HCT116 (cell line): ENCODE results near the gene STARD3. TPM values are rescaled to one million over a fixed set of nuclear protein-coding genes. Genes with fewer than 3 reads are reported as not detected.

Experiments used
- ATAC-seq: fragments of 200-7000 bp; cut with Tn5 transposase; 2 replicates; pipeline ENCODE4 v1.9.1; 2020; ENCODE audit warnings: mild to moderate bottlenecking, moderate library complexity
- BruUV-seq: library from RNA; stranded (reverse); fragments of 400-500 nt; replicated peaks from 2 replicates; lab custom pipeline; 2021; lab: Mats Ljungman, UMichigan
- CTCF ChIA-PET: fragments of 300-600 bp; sonication (Branson Sonifier 250); formaldehyde crosslinking; loops from one replicate; lab custom pipeline; 2021; ENCODE audit warnings: antibody characterized with exemption; lab: Charles Lee
- POLR2A ChIA-PET: fragments of 300-600, 350-600 bp; sonication (Branson Sonifier 250); formaldehyde crosslinking; loops from one replicate; lab custom pipeline; 2021; ENCODE audit warnings: antibody characterized with exemption; lab: Charles Lee
- RAD21 ChIA-PET, 2 experiments: fragments of 300-600 bp; sonication (Branson Sonifier 250); formaldehyde crosslinking; loops; one replicate each; lab custom pipeline; 2023; ENCODE audit warnings: low total read pairs in 2 of 2; ENCODE audit not compliant: uncharacterized antibody in 2 of 2, unreplicated experiment in 2 of 2, low non-redundant PET in 1 of 2; lab: Charles Lee
- DNase-seq: peaks from one replicate; pipeline ENCODE4 v3.0.0-alpha.2; 2010; ENCODE audit warnings: low read depth, low spot score
- H2AFZ ChIP-seq: fragments of 200-600 bp; shearing (Covaris generic), sonication (generic); 2 replicates; pipeline ENCODE4 v1.6.1; 2017; ENCODE audit warnings: low read depth, mixed run types, mixed read lengths, antibody characterized with exemption, low read length; ENCODE audit not compliant: poor library complexity, severe bottlenecking
- H3K27ac ChIP-seq: 2 replicates; pipeline ENCODE4 v1.5.1; 2012; ENCODE audit warnings: low read depth, low read length
- H3K27me3 ChIP-seq: fragments of 200-600 bp; sonication (generic); 2 replicates; pipeline ENCODE4 v1.6.1; 2016; ENCODE audit warnings: mixed run types, low read length, mixed read lengths; ENCODE audit not compliant: insufficient read depth
- H3K36me3 ChIP-seq, 2 experiments: fragments of 200-500 bp in 1 of 2; fragments of 200-600 bp in 1 of 2; sonication (Bioruptor generic) in 1 of 2; sonication (generic) in 1 of 2; 2 replicates each; pipeline versions ENCODE4 v1.5.1 to v1.6.1; 2014 to 2016; ENCODE audit warnings: low read length in 2 of 2, inconsistent platforms in 1 of 2, mixed read lengths in 1 of 2, mixed run types in 1 of 2; ENCODE audit not compliant: insufficient read depth in 2 of 2, control insufficient read depth in 1 of 2
- H3K4me1 ChIP-seq, 2 experiments: fragments of 200-600 bp in 1 of 2; sonication (generic) in 1 of 2; 2 replicates each; pipeline versions ENCODE4 v1.5.1 to v1.6.1; 2012 to 2017; ENCODE audit warnings: low read length in 2 of 2, inconsistent platforms in 1 of 2, mild to moderate bottlenecking in 1 of 2, mixed read lengths in 1 of 2, mixed run types in 1 of 2, moderate library complexity in 1 of 2; ENCODE audit not compliant: insufficient read depth in 2 of 2, control insufficient read depth in 1 of 2
- H3K4me2 ChIP-seq: fragments of 200-600 bp; sonication (generic); 2 replicates; pipeline ENCODE4 v1.6.1; 2017; ENCODE audit warnings: mixed run types, low read length, mixed read lengths
- H3K4me3 ChIP-seq, 2 experiments: fragments of 200-600 bp in 1 of 2; sonication (generic) in 1 of 2; replicated peaks in 1 of 2; 2 replicates each; pipeline ENCODE4 v1.5.1; 2011 to 2016; ENCODE audit warnings: low read length in 2 of 2, control low read depth in 1 of 2, low read depth in 1 of 2, mild to moderate bottlenecking in 1 of 2, mixed read lengths in 1 of 2, mixed run types in 1 of 2
- H3K79me2 ChIP-seq: fragments of 200-600 bp; sonication (generic); 2 replicates; pipeline ENCODE4 v1.6.1; 2017; ENCODE audit warnings: mild to moderate bottlenecking, mixed run types, low read length, moderate library complexity, mixed read lengths; ENCODE audit not compliant: insufficient read depth
- H3K9ac ChIP-seq: fragments of 200-600 bp; sonication (generic); 2 replicates; pipeline ENCODE4 v1.6.1; 2016; ENCODE audit warnings: low read length, mixed read lengths
- H3K9me2 ChIP-seq: fragments of 200-600 bp; sonication (generic), shearing (Covaris generic); 2 replicates; pipeline ENCODE4 v1.6.1; 2017; ENCODE audit warnings: mixed run types, mild to moderate bottlenecking, moderate library complexity; ENCODE audit not compliant: insufficient read depth
- H3K9me3 ChIP-seq, 2 experiments: fragments of 200-500 bp in 1 of 2; fragments of 200-600 bp in 1 of 2; sonication (Bioruptor generic) in 1 of 2; sonication (generic) in 1 of 2; 2 replicates each; pipeline ENCODE4 v1.6.1; 2014 to 2017; ENCODE audit warnings: low read length in 2 of 2, mixed read lengths in 2 of 2, inconsistent platforms in 1 of 2, low read depth in 1 of 2, mild to moderate bottlenecking in 1 of 2, mixed run types in 1 of 2, moderate library complexity in 1 of 2; ENCODE audit not compliant: control insufficient read depth in 1 of 2, insufficient read depth in 1 of 2
- H4K20me1 ChIP-seq: fragments of 200-600 bp; sonication (generic), shearing (Covaris generic); 2 replicates; pipeline ENCODE4 v1.6.1; 2017; ENCODE audit warnings: mixed run types, mild to moderate bottlenecking, moderate library complexity; ENCODE audit not compliant: insufficient read depth
- CEBPB ChIP-seq: IDR thresholded peaks from 2 replicates; pipeline ENCODE4 v1.6.1; 2012; ENCODE audit warnings: low read depth
- CTCF ChIP-seq, 3 experiments: fragments of 200-600 bp in 1 of 3; sonication (generic) in 1 of 3; IDR thresholded peaks in 2 of 3; conservative IDR thresholded peaks in 1 of 3; 2 replicates each; pipeline ENCODE4 v1.5.1; 2012 to 2017; ENCODE audit warnings: low read depth in 2 of 3, low read length in 2 of 3, antibody characterized with exemption in 1 of 3, borderline replicate concordance in 1 of 3, control low read depth in 1 of 3, mild to moderate bottlenecking in 1 of 3, mixed read lengths in 1 of 3, mixed run types in 1 of 3, moderate library complexity in 1 of 3; ENCODE audit not compliant: insufficient read depth in 1 of 3
- JUND ChIP-seq: IDR thresholded peaks from 2 replicates; pipeline ENCODE4 v1.6.1; 2012
- POLR2AphosphoS5 ChIP-seq: IDR thresholded peaks from 2 replicates; pipeline ENCODE4 v1.6.1; 2011; ENCODE audit warnings: mild to moderate bottlenecking, low read depth, low read length, moderate library complexity
- RAD21 ChIP-seq: IDR thresholded peaks from 2 replicates; pipeline ENCODE4 v1.6.1; 2012; ENCODE audit warnings: low read depth, mild to moderate bottlenecking
- SP1 ChIP-seq: IDR thresholded peaks from 2 replicates; pipeline ENCODE4 v1.6.1; 2012; ENCODE audit warnings: low read depth
- ZFX ChIP-seq: fragments of 450-650 bp; IDR thresholded peaks from 2 replicates; pipeline ENCODE4 v1.6.1; 2017
- intact Hi-C: fragments of 100-400 bp; cut with micrococcal nuclease; formaldehyde crosslinking; loops from 2 replicates; pipeline ENCODE4 v1.10.0; 2022
- total RNA-seq: library from RNA; stranded (reverse); gene quantifications from one replicate; pipeline ENCODE4 v1.2.1, GENCODE V29; 2021; ENCODE audit not compliant: unreplicated experiment
- TF ChIP-seq, protein P1 (sequence below): IDR thresholded peaks from 2 replicates; pipeline ENCODE4 v1.6.1; 2011; ENCODE audit warnings: mild to moderate bottlenecking, low read length, moderate library complexity; ENCODE audit not compliant: insufficient replicate concordance; ENCODE audit errors: extremely low read depth

The STARD3 gene
- total RNA-seq, 1 experiment from 2014 or later, result 73.9 TPM

- no peaks in the 10 kb centered on the region for H3K27me3 ChIP-seq
Measured at GRCh38 chr17:39706383-39706782, 69.4 kb downstream of the STARD3 start.

More at GRCh38 chr17:39706383-39706782, 69.4 kb downstream of the STARD3 start:
- ChIA-PET CTCF (interaction anchor here (1.2 kb wide), 1 partner anchor 85 kb away, joined by 3 read pairs; no protein-coding TSS in a partner anchor), POLR2A (no interaction called here), RAD21 (no interaction called here)
- intact Hi-C loops, result no loop called here
- TF ChIP-seq SP1, result no peak
- TF ChIP-seq RAD21, result no peak
- TF ChIP-seq POLR2AphosphoS5, result no peak
- TF ChIP-seq, protein P1, sequence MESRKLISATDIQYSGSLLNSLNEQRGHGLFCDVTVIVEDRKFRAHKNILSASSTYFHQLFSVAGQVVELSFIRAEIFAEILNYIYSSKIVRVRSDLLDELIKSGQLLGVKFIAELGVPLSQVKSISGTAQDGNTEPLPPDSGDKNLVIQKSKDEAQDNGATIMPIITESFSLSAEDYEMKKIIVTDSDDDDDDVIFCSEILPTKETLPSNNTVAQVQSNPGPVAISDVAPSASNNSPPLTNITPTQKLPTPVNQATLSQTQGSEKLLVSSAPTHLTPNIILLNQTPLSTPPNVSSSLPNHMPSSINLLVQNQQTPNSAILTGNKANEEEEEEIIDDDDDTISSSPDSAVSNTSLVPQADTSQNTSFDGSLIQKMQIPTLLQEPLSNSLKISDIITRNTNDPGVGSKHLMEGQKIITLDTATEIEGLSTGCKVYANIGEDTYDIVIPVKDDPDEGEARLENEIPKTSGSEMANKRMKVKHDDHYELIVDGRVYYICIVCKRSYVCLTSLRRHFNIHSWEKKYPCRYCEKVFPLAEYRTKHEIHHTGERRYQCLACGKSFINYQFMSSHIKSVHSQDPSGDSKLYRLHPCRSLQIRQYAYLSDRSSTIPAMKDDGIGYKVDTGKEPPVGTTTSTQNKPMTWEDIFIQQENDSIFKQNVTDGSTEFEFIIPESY, result no peak
- no peak for TF ChIP-seq ZFX
- TF ChIP-seq CEBPB, result no peak
- no peak for TF ChIP-seq CTCF (IDR thresholded peaks at IDR 0.05 in 2 of 3, conservative IDR thresholded peaks at IDR 0.05 in 1 of 3; ENCODE audit: borderline replicate concordance in 1 of 3, insufficient read depth in 1 of 3, low read depth in 2 of 3, low read length in 2 of 3)
- TF ChIP-seq JUND, result no peak
- no peaks in the 10 kb centered on the region for H3K9me2 ChIP-seq
- peak overlapping the region; percentile 53; the same call in 1 of the 2 replicates for H3K9ac ChIP-seq
- peaks cover 4 to 19% of the 10 kb centered on the region in 2 experiments; a peak in 2 of 4 replicates for H3K36me3 ChIP-seq
- no peaks in the 10 kb centered on the region for H3K9me3 ChIP-seq
- H2AFZ ChIP-seq, result no peak overlapping the region
- DNase-seq, result no peak
- no peak overlapping the region; a peak in 1 of 4 replicates for H3K4me3 ChIP-seq
- ATAC-seq, result no peak
- peak overlapping the region; percentile 61 for H3K27ac ChIP-seq
- peaks cover 32 to 47% of the 10 kb centered on the region in 2 experiments for H3K4me1 ChIP-seq
- no peaks in the 10 kb centered on the region for H4K20me1 ChIP-seq
- no TSS peak for BruUV-seq
- H3K79me2 ChIP-seq, result peaks cover 50% of the 10 kb centered on the region
- H3K4me2 ChIP-seq, result peak overlapping the region; percentile 82
